Measurements from ENCODE around the gene RBM17. TPM values are rescaled to one million over a fixed set of nuclear protein-coding genes. Genes with fewer than 3 reads are reported as not detected.

The RBM17 gene
- total RNA-seq, 1 experiment from 2014 or later = 129 TPM

DNA sequence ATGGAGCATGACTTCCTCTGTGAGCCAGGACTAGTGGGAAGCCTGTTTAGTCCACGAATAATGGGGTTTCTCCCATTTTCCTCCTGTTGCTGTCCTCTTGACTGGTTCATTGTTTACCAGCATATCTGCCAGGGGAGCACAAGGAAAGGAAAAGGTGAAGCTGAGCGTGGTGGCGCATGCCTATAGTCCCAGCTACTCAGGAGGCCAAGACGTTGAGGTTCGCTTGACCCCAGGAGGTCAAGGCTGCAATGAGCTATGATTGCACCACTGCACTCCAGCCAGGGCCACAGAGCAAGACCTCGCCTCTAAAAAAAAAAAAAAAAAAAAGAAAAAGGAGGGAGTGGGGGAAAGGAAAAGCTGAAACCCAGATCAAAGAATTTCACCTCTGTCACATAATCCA, 20.8 kb upstream of the RBM17 start:
- Histone ChIP-seq H2AFZ (ENCODE audit: low read depth, low read length, poor library complexity, severe bottlenecking) (no peak overlapping the region), H3K4me2 (ENCODE audit: low read length) (no peak overlapping the region), H3K27ac (ENCODE audit: low read depth, low read length) (no peak overlapping the region), H3K4me3 (replicated peaks in 1 of 2; ENCODE audit: low read depth in 1 of 2, low read length in 2 of 2) (no peak overlapping the region), H3K4me1 (ENCODE audit: control insufficient read depth in 1 of 2, insufficient read depth in 2 of 2, low read length in 2 of 2) (no peaks in the 10 kb centered on the region), H3K9me3 (ENCODE audit: control insufficient read depth in 1 of 2, insufficient read depth in 1 of 2, low read depth in 1 of 2, low read length in 2 of 2) (no peaks in the 10 kb centered on the region), H3K36me3 (ENCODE audit: control insufficient read depth in 1 of 2, insufficient read depth in 2 of 2, low read length in 2 of 2) (no peaks in the 10 kb centered on the region), H3K9me2 (ENCODE audit: insufficient read depth) (no peaks in the 10 kb centered on the region), H3K27me3 (ENCODE audit: insufficient read depth, low read length) (peaks cover 22% of the 10 kb centered on the region; the same call in 1 of the 2 replicates), H3K79me2 (ENCODE audit: insufficient read depth, low read length) (no peaks in the 10 kb centered on the region), H4K20me1 (ENCODE audit: insufficient read depth) (no peaks in the 10 kb centered on the region), H3K9ac (ENCODE audit: low read length) (no peak overlapping the region)
- POLR2A ChIA-PET = no interaction called here
- RAD21 ChIA-PET (ENCODE audit: low non-redundant PET in 1 of 2, low total read pairs in 2 of 2, uncharacterized antibody in 2 of 2, unreplicated experiment in 2 of 2) = no interaction called here
- CTCF ChIA-PET = no interaction called here
- TF ChIP-seq ZFX (IDR thresholded peaks at IDR 0.05) (no peak), SP1 (IDR thresholded peaks at IDR 0.05; ENCODE audit: low read depth) (no peak), CBX3 (IDR thresholded peaks at IDR 0.05; ENCODE audit: low read depth) (no peak), EZH2 (IDR thresholded peaks at IDR 0.05) (no peak), SIN3A (IDR thresholded peaks at IDR 0.05; ENCODE audit: low read depth) (no peak), YY1 (IDR thresholded peaks at IDR 0.05; ENCODE audit: extremely low read depth, insufficient replicate concordance, low read depth, low read length) (no peak), JUND (IDR thresholded peaks at IDR 0.05) (no peak), SRF (IDR thresholded peaks at IDR 0.05; ENCODE audit: low read depth) (no peak), EGR1 (IDR thresholded peaks at IDR 0.05; ENCODE audit: low read depth) (no peak), RAD21 (IDR thresholded peaks at IDR 0.05; ENCODE audit: low read depth) (no peak)
- intact Hi-C loops (cut with micrococcal nuclease) = no loop called here
- ATAC-seq (no peak), DNase-seq (ENCODE audit: low read depth, low spot score) (no peak)
- no TSS peak for BruUV-seq (replicated peaks)

DNA sequence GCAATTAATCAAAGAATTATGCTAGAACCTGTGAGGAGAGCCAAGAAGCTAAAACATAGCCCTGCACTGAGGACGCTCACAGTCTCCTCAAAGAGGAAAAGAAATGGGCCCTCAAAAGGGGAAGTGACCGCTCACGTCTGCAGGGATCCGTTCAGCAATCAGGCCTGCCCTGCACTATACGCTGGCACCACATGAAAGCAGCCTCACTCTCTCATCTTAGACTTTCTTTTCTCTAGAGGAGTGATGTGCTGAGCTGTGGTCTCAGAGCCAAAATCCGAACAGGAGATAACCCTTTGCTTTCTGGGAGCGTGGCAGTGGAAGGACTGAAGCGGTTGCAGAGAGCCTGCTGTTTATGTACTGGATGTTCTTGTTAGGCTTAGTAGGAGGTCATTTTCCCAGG, 20.4 kb upstream of the RBM17 start:
- ATAC-seq (no peak), DNase-seq (ENCODE audit: low read depth, low spot score) (no peak)
- ChIA-PET POLR2A (no interaction called here), RAD21 (ENCODE audit: low non-redundant PET in 1 of 2, low total read pairs in 2 of 2, uncharacterized antibody in 2 of 2, unreplicated experiment in 2 of 2) (no interaction called here), CTCF (no interaction called here)
- Histone ChIP-seq H4K20me1 (ENCODE audit: insufficient read depth) (no peaks in the 10 kb centered on the region), H3K9me2 (ENCODE audit: insufficient read depth) (no peaks in the 10 kb centered on the region), H3K79me2 (ENCODE audit: insufficient read depth, low read length) (no peaks in the 10 kb centered on the region), H3K36me3 (ENCODE audit: control insufficient read depth in 1 of 2, insufficient read depth in 2 of 2, low read length in 2 of 2) (no peaks in the 10 kb centered on the region), H3K9ac (ENCODE audit: low read length) (no peak overlapping the region), H2AFZ (ENCODE audit: low read depth, low read length, poor library complexity, severe bottlenecking) (no peak overlapping the region), H3K4me3 (replicated peaks in 1 of 2; ENCODE audit: low read depth in 1 of 2, low read length in 2 of 2) (no peak overlapping the region), H3K4me2 (ENCODE audit: low read length) (no peak overlapping the region), H3K9me3 (ENCODE audit: control insufficient read depth in 1 of 2, insufficient read depth in 1 of 2, low read depth in 1 of 2, low read length in 2 of 2) (no peaks in the 10 kb centered on the region), H3K27me3 (ENCODE audit: insufficient read depth, low read length) (peaks cover 22% of the 10 kb centered on the region; the same call in 1 of the 2 replicates), H3K4me1 (ENCODE audit: control insufficient read depth in 1 of 2, insufficient read depth in 2 of 2, low read length in 2 of 2) (no peaks in the 10 kb centered on the region), H3K27ac (ENCODE audit: low read depth, low read length) (no peak overlapping the region)
- BruUV-seq (replicated peaks) = no TSS peak
- intact Hi-C loops (cut with micrococcal nuclease) = no loop called here
- TF ChIP-seq SIN3A (IDR thresholded peaks at IDR 0.05; ENCODE audit: low read depth) = no peak
- no peak for TF ChIP-seq FOSL1 (IDR thresholded peaks at IDR 0.05; ENCODE audit: low read depth)
- no peak for TF ChIP-seq JUND (IDR thresholded peaks at IDR 0.05)
- TF ChIP-seq RAD21 (IDR thresholded peaks at IDR 0.05; ENCODE audit: low read depth) = no peak
- no peak for TF ChIP-seq POLR2AphosphoS5 (IDR thresholded peaks at IDR 0.05; ENCODE audit: low read depth, low read length)
- no peak for TF ChIP-seq ZNF274 (IDR thresholded peaks at IDR 0.05; ENCODE audit: low read depth, low read length)
- TF ChIP-seq TCF7L2 (IDR thresholded peaks at IDR 0.05; ENCODE audit: borderline replicate concordance, extremely low read depth, insufficient read depth, insufficient read length) = no peak

Data from HCT116 (cell line).